Neural crest cell (in vitro differentiated cells): ENCODE results near the gene KIAA0825. TPM values are rescaled to one million over a fixed set of nuclear protein-coding genes. Genes with fewer than 3 reads are reported as not detected.

ENCODE experiments used
- DNase-seq: peaks from one replicate; pipeline ENCODE4 v3.0.0; 2021; ENCODE audit warnings: low read depth, mixed read lengths, low spot score
- H3K27ac Mint-ChIP-seq: one replicate; pipeline ENCODE4 v1.8.0; 2021; ENCODE audit warnings: mild to moderate bottlenecking, mixed read lengths; ENCODE audit not compliant: unreplicated experiment
- H3K27me3 Mint-ChIP-seq: 2 replicates; pipeline ENCODE4 v1.8.0; 2021; ENCODE audit warnings: low read depth, mild to moderate bottlenecking, mixed read lengths
- H3K36me3 Mint-ChIP-seq: 2 replicates; pipeline ENCODE4 v1.8.0; 2021; ENCODE audit warnings: low read depth, mild to moderate bottlenecking, mixed read lengths
- H3K4me1 Mint-ChIP-seq: 2 replicates; pipeline ENCODE4 v1.8.0; 2021; ENCODE audit warnings: mixed read lengths
- H3K4me3 Mint-ChIP-seq: one replicate; pipeline ENCODE4 v1.8.0; 2021; ENCODE audit warnings: mild to moderate bottlenecking, mixed read lengths
- H3K9me3 Mint-ChIP-seq: 2 replicates; pipeline ENCODE4 v1.8.0; 2021; ENCODE audit warnings: mixed read lengths
- CTCF ChIP-seq: fragments of 200-600 bp; sonication (generic); conservative IDR thresholded peaks from 2 replicates; pipeline ENCODE4 v1.5.0; 2021; ENCODE audit warnings: antibody characterized with exemption, mild to moderate bottlenecking
- total RNA-seq: library from RNA; stranded (reverse); gene quantifications from 2 replicates; pipeline ENCODE4 v1.2.1, GENCODE V29; 2021

Gene KIAA0825
- total RNA-seq, 1 donor from 2014 or later = 3.5 TPM

- Mint-ChIP-seq H3K27ac (no peak overlapping the region), H3K4me1 (no peaks in the 10 kb centered on the region), H3K9me3 (peaks cover 25% of the 10 kb centered on the region), H3K27me3 (no peaks in the 10 kb centered on the region), H3K36me3 (peaks cover 10% of the 10 kb centered on the region), H3K4me3 (no peak overlapping the region)
- DNase-seq = no peak
- TF ChIP-seq CTCF = no peak
Measured at GRCh38 chr5:94353605-94354004, 264.8 kb downstream of the KIAA0825 start.

GRCh38 chr5:94347130-94347529 lies 271.3 kb downstream of the KIAA0825 start:
- Mint-ChIP-seq H3K4me1 (no peaks in the 10 kb centered on the region), H3K27ac (no peak overlapping the region), H3K9me3 (peaks cover 19% of the 10 kb centered on the region), H3K4me3 (no peak overlapping the region), H3K27me3 (no peaks in the 10 kb centered on the region), H3K36me3 (peaks cover 3% of the 10 kb centered on the region)
- TF ChIP-seq CTCF = no peak
- no peak for DNase-seq

GRCh38 chr5:94345257-94345656 lies 273.1 kb downstream of the KIAA0825 start:
- H3K36me3 Mint-ChIP-seq = no peaks in the 10 kb centered on the region
- no peak overlapping the region for H3K27ac Mint-ChIP-seq
- DNase-seq = no peak
- no peaks in the 10 kb centered on the region for H3K4me1 Mint-ChIP-seq
- H3K4me3 Mint-ChIP-seq = no peak overlapping the region
- no peaks in the 10 kb centered on the region for H3K27me3 Mint-ChIP-seq
- TF ChIP-seq CTCF = no peak
- peaks cover 11% of the 10 kb centered on the region for H3K9me3 Mint-ChIP-seq

GRCh38 chr5:94337617-94338016 lies 280.8 kb downstream of the KIAA0825 start:
- peaks cover 2% of the 10 kb centered on the region for H3K36me3 Mint-ChIP-seq
- H3K27me3 Mint-ChIP-seq = no peaks in the 10 kb centered on the region
- no peaks in the 10 kb centered on the region for H3K4me1 Mint-ChIP-seq
- no peak overlapping the region for H3K27ac Mint-ChIP-seq
- DNase-seq = no peak
- H3K9me3 Mint-ChIP-seq = peaks cover 5% of the 10 kb centered on the region
- TF ChIP-seq CTCF = no peak
- H3K4me3 Mint-ChIP-seq = no peak overlapping the region

- no peak overlapping the region for H3K27ac Mint-ChIP-seq
- H3K27me3 Mint-ChIP-seq = no peaks in the 10 kb centered on the region
Measured at GRCh38 chr5:94335936-94336335, 282.5 kb downstream of the KIAA0825 start.

More at GRCh38 chr5:94335936-94336335, 282.5 kb downstream of the KIAA0825 start:
- Mint-ChIP-seq H3K4me1 (no peaks in the 10 kb centered on the region), H3K9me3 (peaks cover 13% of the 10 kb centered on the region), H3K4me3 (no peak overlapping the region), H3K36me3 (peaks cover 5% of the 10 kb centered on the region)
- no peak for DNase-seq
- TF ChIP-seq CTCF = no peak
